B cell (primary cell): ENCODE measurements around the gene CNTNAP1. TPM values are rescaled to one million over a fixed set of nuclear protein-coding genes. Genes with fewer than 3 reads are reported as not detected.

Experiments used
- ATAC-seq: fragments of 200-7000 bp; cut with Tn5 transposase; one replicate; pipeline ENCODE4 v1.10.0; 2021; ENCODE audit warnings: low read depth, mild to moderate bottlenecking, moderate number of reproducible peaks, moderate library complexity
- CTCF ChIA-PET: fragments of 350-600 bp; sonication (Branson Sonifier 250); formaldehyde crosslinking; loops from one replicate; lab custom pipeline; 2021; ENCODE audit warnings: antibody characterized with exemption, inconsistent platforms; lab: Charles Lee
- POLR2A ChIA-PET: fragments of 350-600 bp; sonication (Branson Sonifier 250); formaldehyde crosslinking; loops from one replicate; lab custom pipeline; 2021; ENCODE audit warnings: antibody characterized with exemption; lab: Charles Lee
- DNase-seq: peaks from one replicate; pipeline ENCODE4 v3.0.0; 2013
- H2AFZ ChIP-seq: 2 replicates; pipeline ENCODE4 v1.6.1; 2012; ENCODE audit warnings: mild to moderate bottlenecking, low read depth, low read length; ENCODE audit not compliant: insufficient read depth, poor library complexity, severe bottlenecking
- H3K27ac ChIP-seq, 2 donors: 1 replicate in 1 of 2; 2 replicates in 1 of 2; pipeline ENCODE4 v1.5.1; 2012 to 2013; ENCODE audit warnings: low read length in 2 of 2, mild to moderate bottlenecking in 2 of 2, moderate library complexity in 1 of 2
- H3K27me3 ChIP-seq, 4 experiments: fragments of 200-600 bp in 1 of 4; sonication (generic) in 1 of 4; replicated peaks in 1 of 4; 1 replicate in 2 of 4; 2 replicates in 2 of 4; pipeline versions ENCODE4 v1.6.1 to v1.7.0; 2013 to 2016; ENCODE audit warnings: low read length in 3 of 4, mild to moderate bottlenecking in 2 of 4, mixed read lengths in 1 of 4, moderate library complexity in 1 of 4; ENCODE audit not compliant: insufficient read depth in 4 of 4, control insufficient read depth in 3 of 4; ENCODE audit errors: control extremely low read depth in 1 of 4
- H3K36me3 ChIP-seq, 2 experiments: replicated peaks in 1 of 2; 1 replicate in 1 of 2; 2 replicates in 1 of 2; pipeline versions ENCODE4 v1.6.1 to v1.7.1; 2013; ENCODE audit warnings: low read length in 1 of 2; ENCODE audit not compliant: insufficient read depth in 2 of 2, control insufficient read depth in 1 of 2; ENCODE audit errors: control extremely low read depth in 1 of 2, extremely low read depth in 1 of 2
- H3K4me1 ChIP-seq, 2 donors: fragments of 200-600 bp in 1 of 2; sonication (generic) in 1 of 2; 1 replicate in 1 of 2; 2 replicates in 1 of 2; pipeline versions ENCODE4 v1.5.1 to v1.6.1; 2013 to 2017; ENCODE audit warnings: low read length in 2 of 2; ENCODE audit not compliant: control insufficient read depth in 2 of 2, insufficient read depth in 2 of 2
- H3K4me2 ChIP-seq: replicated peaks from 2 replicates; pipeline ENCODE3; 2012; ENCODE audit warnings: mild to moderate bottlenecking, low read depth, low read length; ENCODE audit not compliant: poor library complexity, severe bottlenecking
- H3K4me3 ChIP-seq, 5 experiments: fragments of 200-600 bp in 1 of 5; sonication (generic) in 1 of 5; 1 replicate in 3 of 5; 2 replicates in 2 of 5; pipeline versions ENCODE4 v1.5.1 to v1.7.0; 2011 to 2016; ENCODE audit warnings: low read length in 4 of 5, mild to moderate bottlenecking in 4 of 5, low read depth in 2 of 5, control low read depth in 1 of 5, moderate library complexity in 1 of 5; ENCODE audit not compliant: insufficient read depth in 1 of 5; ENCODE audit errors: control extremely low read depth in 1 of 5, extremely low read depth in 1 of 5
- H3K79me2 ChIP-seq: fragments of 200-600 bp; sonication (generic); one replicate; pipeline ENCODE4 v1.6.0; 2016; ENCODE audit warnings: low read length; ENCODE audit not compliant: control insufficient read depth, insufficient read depth
- H3K9ac ChIP-seq: fragments of 200-600 bp; sonication (generic); 2 replicates; pipeline ENCODE4 v1.6.1; 2017; ENCODE audit warnings: mild to moderate bottlenecking, low read length, moderate library complexity
- H3K9me3 ChIP-seq, 3 donors: one replicate each; pipeline versions ENCODE4 v1.6.1 to v1.7.1; 2013; ENCODE audit warnings: low read length in 2 of 3; ENCODE audit not compliant: control insufficient read depth in 2 of 3, insufficient read depth in 1 of 3; ENCODE audit errors: control extremely low read depth in 1 of 3
- H4K20me1 ChIP-seq: 2 replicates; pipeline ENCODE4 v1.6.0; 2012; ENCODE audit warnings: mild to moderate bottlenecking, low read length; ENCODE audit not compliant: insufficient read depth, control insufficient read depth, poor library complexity, severe bottlenecking
- H3K27ac Mint-ChIP-seq: one replicate; pipeline ENCODE4 v1.8.0; 2021; ENCODE audit warnings: mixed read lengths
- H3K27me3 Mint-ChIP-seq: one replicate; pipeline ENCODE4 v1.8.0; 2021; ENCODE audit warnings: mixed read lengths
- H3K4me1 Mint-ChIP-seq: one replicate; pipeline ENCODE4 v1.8.0; 2021; ENCODE audit warnings: mixed read lengths
- H3K4me3 Mint-ChIP-seq: one replicate; pipeline ENCODE4 v1.8.0; 2021; ENCODE audit warnings: mixed read lengths
- H3K9me3 Mint-ChIP-seq: one replicate; pipeline ENCODE4 v1.8.0; 2022; ENCODE audit warnings: mixed read lengths; ENCODE audit not compliant: insufficient read depth
- CTCF ChIP-seq: fragments of 200-600 bp; IDR thresholded peaks from one replicate; pipeline ENCODE4 v1.8.0; 2022; ENCODE audit warnings: antibody characterized with exemption, mild to moderate bottlenecking
- EZH2 ChIP-seq: IDR thresholded peaks from 2 replicates; pipeline ENCODE4 v1.6.1; 2012; ENCODE audit warnings: borderline replicate concordance, low read depth, mild to moderate bottlenecking, moderate library complexity, low read length; ENCODE audit not compliant: insufficient read depth, poor library complexity, severe bottlenecking
- WGBS: methylation state at CpG from one replicate; pipeline ENCODE4 v1.1.5; 2013; ENCODE audit warnings: missing lambda C conversion rate; ENCODE audit not compliant: insufficient coverage; 5-methylcytosine and 5-hydroxymethylcytosine counted together
- intact Hi-C: fragments of 100-400 bp; cut with micrococcal nuclease; formaldehyde crosslinking; loops from one replicate; pipeline ENCODE4 v1.10.0; 2022
- polyA plus RNA-seq: library from polyadenylated mRNA; depleted of rRNA; stranded (reverse); fragments of >200 nt; gene quantifications from 2 replicates; pipeline ENCODE4 v1.2.3, GENCODE V29; 2012
- total RNA-seq, 2 donors: library from RNA; stranded (reverse); fragments of 120-200 nt in 1 of 2; gene quantifications; 1 replicate in 1 of 2; 2 replicates in 1 of 2; pipeline versions ENCODE4 v1.2.3 to v1.2.4, GENCODE V29; 2013 to 2022

Gene CNTNAP1
- total and polyA plus RNA-seq, 2 donors (not counting 1 experiment from before 2014, with no cell fraction given) = 3.5 to 4.7 TPM

- no peaks in the 10 kb centered on the region for H3K27me3 Mint-ChIP-seq
Observed at GRCh38 chr17:42697108-42697811, 14.9 kb downstream of the CNTNAP1 start.

More at GRCh38 chr17:42697108-42697811, 14.9 kb downstream of the CNTNAP1 start:
- Mint-ChIP-seq H3K4me3 (no peak overlapping the region), H3K4me1 (peaks cover 10% of the 10 kb centered on the region), H3K27ac (no peak overlapping the region), H3K9me3 (no peaks in the 10 kb centered on the region)
- 97% methylated on average over 15 of the region's 19 CpGs for WGBS
- no peak overlapping the region for H2AFZ ChIP-seq
- H3K9me3 ChIP-seq = no peaks in the 10 kb centered on the region
- intact Hi-C loops = no loop called here
- no peaks in the 10 kb centered on the region for H4K20me1 ChIP-seq
- ChIA-PET POLR2A (no interaction called here), CTCF (interaction anchor here (0.6 to 1.7 kb wide), 2 partner anchors 77 to 119 kb away, joined by 3 read pairs; no protein-coding TSS in a partner anchor)
- no peak overlapping the region for H3K4me3 ChIP-seq
- DNase-seq = no peak
- no peak overlapping the region for H3K4me2 ChIP-seq
- H3K27me3 ChIP-seq = no peaks in the 10 kb centered on the region
- H3K79me2 ChIP-seq = peaks cover 5% of the 10 kb centered on the region
- no peak for TF ChIP-seq CTCF
- TF ChIP-seq EZH2 = no peak
- peaks cover 0 to 15% of the 10 kb centered on the region in 2 experiments for H3K36me3 ChIP-seq
- no peak for ATAC-seq
- no peak overlapping the region for H3K27ac ChIP-seq
- H3K4me1 ChIP-seq = peaks cover 4 to 12% of the 10 kb centered on the region in 2 donors
- H3K9ac ChIP-seq = no peak overlapping the region
